Activated T-cell treated with anti-CD3 and anti-CD28 coated beads, Interleukin-2, amount 50 U/mL, for 24 hours (primary cell): ENCODE measurements around the gene PAN3.
"Not testable (repeated sequence)": the region's sequence is repeated elsewhere in the genome, so short reads cannot be mapped to it uniquely, and the experiment has no call there.

Experiments used
- DNase-seq: peaks from one replicate; pipeline ENCODE4 v3.0.0-alpha.2; 2020
- H3K27ac Mint-ChIP-seq: 2 replicates; pipeline ENCODE4 v1.8.0; 2020; ENCODE audit warnings: mild to moderate bottlenecking, mixed read lengths
- H3K27me3 Mint-ChIP-seq: 2 replicates; pipeline ENCODE4 v1.8.0; 2020; ENCODE audit warnings: mixed read lengths
- H3K36me3 Mint-ChIP-seq: 2 replicates; pipeline ENCODE4 v1.8.0; 2020; ENCODE audit warnings: low read depth, mixed read lengths
- H3K4me1 Mint-ChIP-seq: 2 replicates; pipeline ENCODE4 v1.8.0; 2020; ENCODE audit warnings: low read depth, mixed read lengths
- H3K4me3 Mint-ChIP-seq: 2 replicates; pipeline ENCODE4 v1.8.0; 2020; ENCODE audit warnings: mild to moderate bottlenecking, moderate library complexity, mixed read lengths
- H3K9me3 Mint-ChIP-seq: 2 replicates; pipeline ENCODE4 v1.8.0; 2020; ENCODE audit warnings: mixed read lengths

The PAN3 gene

DNA sequence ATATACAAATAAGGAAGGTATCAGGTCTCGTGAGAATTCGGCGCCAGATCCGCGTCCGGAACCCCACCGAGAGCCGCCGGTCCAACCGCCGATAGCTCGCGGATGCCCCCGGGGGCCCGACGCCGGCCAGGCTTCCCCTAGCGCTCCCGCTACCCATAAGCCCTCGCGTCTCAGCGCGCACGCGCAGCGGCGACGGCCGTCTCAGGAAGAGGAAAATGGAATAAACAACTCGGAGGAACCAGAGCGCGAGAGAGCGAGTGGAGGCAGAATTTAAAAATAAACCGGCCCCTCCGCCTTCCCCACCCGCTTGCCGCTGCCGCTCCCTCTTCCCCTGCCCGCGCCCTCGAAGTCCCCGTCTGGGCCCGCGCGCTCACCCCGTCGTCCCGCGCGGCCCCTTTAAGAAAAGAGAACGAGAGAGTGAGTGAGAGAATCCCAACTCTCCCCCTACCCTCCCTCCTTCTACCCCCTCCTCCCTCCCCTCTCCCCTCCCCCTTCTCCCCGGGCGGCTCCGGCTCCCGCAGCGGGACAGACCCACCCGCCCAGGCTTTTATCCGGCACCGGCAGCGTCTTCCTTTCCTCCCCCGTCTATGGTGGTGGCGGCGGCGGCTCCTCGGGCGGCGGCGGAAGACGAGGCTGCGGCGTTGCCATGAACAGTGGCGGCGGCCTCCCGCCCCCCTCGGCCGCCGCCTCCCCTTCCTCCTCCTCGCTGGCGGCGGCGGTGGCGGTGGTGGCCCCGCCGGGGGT lies at the start of gene PAN3:
TSS of gene PAN3 (plus strand) at position 534 of the 744 bp plus-strand sequence. CDS start at position 647, 113 bp downstream.
- peaks cover 44% of the 10 kb centered on the region for H3K4me1 Mint-ChIP-seq
- H3K27ac Mint-ChIP-seq = peak within 1 kb of the TSS; percentile 98
- peaks cover 18% of the 10 kb centered on the region for H3K36me3 Mint-ChIP-seq
- H3K27me3 Mint-ChIP-seq = no peaks in the 10 kb centered on the region
- no peaks in the 10 kb centered on the region for H3K9me3 Mint-ChIP-seq
- peak; percentile 93 for DNase-seq
- H3K4me3 Mint-ChIP-seq = peak within 1 kb of the TSS; percentile 94

- H3K27me3 Mint-ChIP-seq = peaks cover 14% of the 10 kb centered on the region
- no peaks in the 10 kb centered on the region for H3K9me3 Mint-ChIP-seq
- no peaks in the 10 kb centered on the region for H3K36me3 Mint-ChIP-seq
- no peak for DNase-seq
- H3K4me1 Mint-ChIP-seq = no peaks in the 10 kb centered on the region
- H3K4me3 Mint-ChIP-seq = no peak overlapping the region
- H3K27ac Mint-ChIP-seq = no peak overlapping the region
These were observed 49.3 kb upstream of the PAN3 start for GRCh38 chr13:28089065-28089464.

GRCh38 chr13:28092431-28092830 lies 45.9 kb upstream of the PAN3 start:
- peaks cover 34% of the 10 kb centered on the region for H3K27me3 Mint-ChIP-seq
- no peak overlapping the region for H3K27ac Mint-ChIP-seq
- H3K36me3 Mint-ChIP-seq = no peaks in the 10 kb centered on the region
- DNase-seq = no peak
- no peaks in the 10 kb centered on the region for H3K4me1 Mint-ChIP-seq
- H3K4me3 Mint-ChIP-seq = no peak overlapping the region
- H3K9me3 Mint-ChIP-seq = no peaks in the 10 kb centered on the region

DNA sequence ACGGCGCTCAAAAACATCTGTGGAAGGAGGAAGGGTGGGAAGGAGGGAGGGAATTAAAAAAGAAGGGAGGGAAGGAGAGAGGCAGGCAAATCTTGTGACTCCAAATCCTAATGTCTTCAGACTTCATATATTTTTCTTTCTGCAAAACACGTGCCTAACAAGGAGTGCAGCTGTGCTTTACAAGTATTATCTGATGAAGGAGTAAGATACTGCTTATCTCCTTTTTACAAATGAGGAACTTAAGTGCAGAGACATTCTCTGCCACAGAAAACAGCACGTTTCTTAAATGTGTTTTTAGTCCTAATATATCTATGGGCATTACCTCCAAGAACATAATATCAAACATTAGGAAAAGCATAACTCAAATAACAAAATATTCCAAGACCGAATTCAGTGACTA lies 44.5 kb upstream of the PAN3 start:
- no peaks in the 10 kb centered on the region for H3K9me3 Mint-ChIP-seq
- no peaks in the 10 kb centered on the region for H3K36me3 Mint-ChIP-seq
- H3K4me1 Mint-ChIP-seq = no peaks in the 10 kb centered on the region
- H3K4me3 Mint-ChIP-seq = no peak overlapping the region
- H3K27me3 Mint-ChIP-seq = peaks cover 49% of the 10 kb centered on the region
- DNase-seq = no peak
- H3K27ac Mint-ChIP-seq = no peak overlapping the region

GRCh38 chr13:28094306-28094705 lies 44.0 kb upstream of the PAN3 start:
- Mint-ChIP-seq H3K4me3 (no peak overlapping the region), H3K4me1 (peaks cover under 1% of the 10 kb centered on the region), H3K27me3 (peaks cover 52% of the 10 kb centered on the region), H3K36me3 (no peaks in the 10 kb centered on the region), H3K9me3 (no peaks in the 10 kb centered on the region), H3K27ac (no peak overlapping the region)
- no peak for DNase-seq

DNA sequence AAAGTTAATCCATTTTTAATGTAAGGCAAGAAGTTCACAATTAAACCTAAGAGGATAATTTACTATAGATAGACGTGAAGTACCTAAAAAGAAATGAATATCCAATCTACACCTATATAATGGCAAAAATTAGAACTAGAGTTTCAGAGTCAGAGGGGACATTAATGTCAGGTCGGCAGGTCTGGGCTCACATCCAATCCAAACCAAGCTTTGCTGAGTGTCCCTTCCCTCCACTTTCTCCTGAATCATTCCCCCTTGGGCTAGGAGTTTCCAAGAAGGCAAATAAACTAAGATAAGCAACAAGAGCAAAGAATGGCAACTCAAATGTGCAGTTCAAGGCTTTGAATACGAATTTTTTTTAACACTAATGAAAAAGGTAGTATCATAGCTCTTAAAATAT lies 40.8 kb upstream of the PAN3 start:
- H3K36me3 Mint-ChIP-seq = no peaks in the 10 kb centered on the region
- H3K9me3 Mint-ChIP-seq = no peaks in the 10 kb centered on the region
- peaks cover 73% of the 10 kb centered on the region for H3K27me3 Mint-ChIP-seq
- H3K4me1 Mint-ChIP-seq = peaks cover 10% of the 10 kb centered on the region
- no peak overlapping the region for H3K27ac Mint-ChIP-seq
- no peak overlapping the region for H3K4me3 Mint-ChIP-seq
- no peak for DNase-seq

DNA sequence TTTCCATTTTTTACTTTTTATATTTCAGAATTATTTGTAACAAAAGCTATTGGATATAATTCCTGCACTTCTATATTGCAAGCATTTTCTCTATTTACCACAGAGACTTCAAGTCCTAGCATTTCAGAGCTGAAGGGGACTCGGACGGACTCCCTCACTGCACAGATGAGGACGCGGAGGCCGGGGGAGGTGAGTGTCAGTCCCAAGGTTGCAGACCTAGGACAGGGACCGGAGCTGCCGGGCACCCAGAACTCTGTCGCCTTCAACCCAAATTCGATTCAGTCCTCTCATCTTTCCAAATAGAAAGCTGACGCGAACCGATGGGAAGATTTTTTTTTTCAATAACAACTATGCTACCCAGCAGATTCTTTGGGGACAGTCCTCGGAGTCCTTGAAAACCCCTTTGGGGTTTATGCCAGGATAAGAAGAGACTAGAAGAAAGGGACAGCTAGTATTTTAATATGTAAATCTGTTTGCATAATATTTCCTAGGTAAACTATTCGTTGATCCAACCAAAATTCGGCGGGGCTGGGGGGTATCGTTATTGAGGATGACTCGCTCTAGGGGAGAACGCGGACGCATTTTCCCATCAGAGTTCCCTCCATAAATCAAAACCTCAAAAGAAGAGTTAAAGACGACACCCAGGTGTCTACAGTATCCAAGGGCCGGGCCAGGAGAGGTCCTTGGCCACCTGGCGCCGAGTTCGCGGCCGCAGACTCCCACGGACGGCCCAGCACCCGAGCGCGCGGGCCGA lies 38.8 kb upstream of the PAN3 start:
- Mint-ChIP-seq H3K4me1 (peaks cover 10% of the 10 kb centered on the region), H3K27me3 (peaks cover 82% of the 10 kb centered on the region), H3K27ac (no peak overlapping the region), H3K36me3 (no peaks in the 10 kb centered on the region), H3K4me3 (peak overlapping the region; percentile 67), H3K9me3 (no peaks in the 10 kb centered on the region)
- DNase-seq = no peak

- DNase-seq = peak; percentile 64
- Mint-ChIP-seq H3K27me3 (peaks cover 78% of the 10 kb centered on the region), H3K4me3 (peak within 1 kb of the TSS; percentile 67), H3K9me3 (no peaks in the 10 kb centered on the region), H3K27ac (no peak within 1 kb of the TSS), H3K4me1 (peaks cover 10% of the 10 kb centered on the region), H3K36me3 (no peaks in the 10 kb centered on the region)
These were observed 37.9 kb upstream of the PAN3 start, which contains the start of gene FLT3 for GRCh38 chr13:28100150-28101121. Gene FLT3 (minus strand): TSS chr13:28100576. CDS start chr13:28100510, 66 bp downstream.

DNA sequence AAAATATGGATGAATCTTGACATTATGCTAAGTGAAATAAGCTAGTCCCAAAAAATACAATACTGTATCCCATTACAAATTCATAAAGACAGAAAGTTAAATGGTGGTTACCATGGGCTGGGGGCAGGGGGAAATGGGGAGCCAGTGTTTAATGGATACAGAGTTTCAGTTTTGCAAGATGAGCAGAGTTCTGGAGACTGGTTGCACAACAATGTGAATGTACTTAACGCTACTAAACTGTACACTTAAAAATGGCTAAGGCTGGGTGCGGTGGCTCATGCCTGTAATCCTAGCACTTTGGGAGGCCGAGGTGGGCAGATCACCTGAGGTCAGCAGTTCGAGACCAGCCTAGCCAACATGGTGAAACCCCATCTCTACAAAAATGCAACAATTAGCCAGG lies 36.5 kb upstream of the PAN3 start:
- H3K9me3 Mint-ChIP-seq, DNase-seq, H3K4me1 Mint-ChIP-seq, H3K27ac Mint-ChIP-seq, H3K4me3 Mint-ChIP-seq, H3K36me3 Mint-ChIP-seq: not testable (repeated sequence)
- peaks cover 69% of the 10 kb centered on the region for H3K27me3 Mint-ChIP-seq

DNA sequence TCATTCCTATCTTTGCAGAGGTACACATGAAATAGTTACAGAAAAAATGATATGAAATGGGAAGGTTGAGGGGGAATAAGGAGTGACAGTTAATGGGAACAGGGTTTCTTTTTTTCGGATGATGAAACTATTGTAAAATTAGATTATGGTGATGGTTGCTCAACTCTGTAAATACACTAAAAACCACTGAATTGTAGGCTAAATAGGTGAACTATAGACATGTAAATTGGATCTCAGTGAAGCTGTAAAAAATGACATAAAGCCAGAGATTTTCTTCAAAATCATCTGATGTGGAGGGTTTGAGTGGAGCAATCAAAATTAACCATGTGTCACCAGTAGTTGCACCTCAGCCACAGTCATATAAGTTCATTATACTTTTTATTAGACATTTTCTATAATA lies 31.4 kb upstream of the PAN3 start:
- Mint-ChIP-seq H3K27me3 (peaks cover 27% of the 10 kb centered on the region), H3K27ac (no peak overlapping the region), H3K4me3 (no peak overlapping the region), H3K4me1 (no peaks in the 10 kb centered on the region), H3K9me3 (no peaks in the 10 kb centered on the region), H3K36me3 (no peaks in the 10 kb centered on the region)
- no peak for DNase-seq

DNA sequence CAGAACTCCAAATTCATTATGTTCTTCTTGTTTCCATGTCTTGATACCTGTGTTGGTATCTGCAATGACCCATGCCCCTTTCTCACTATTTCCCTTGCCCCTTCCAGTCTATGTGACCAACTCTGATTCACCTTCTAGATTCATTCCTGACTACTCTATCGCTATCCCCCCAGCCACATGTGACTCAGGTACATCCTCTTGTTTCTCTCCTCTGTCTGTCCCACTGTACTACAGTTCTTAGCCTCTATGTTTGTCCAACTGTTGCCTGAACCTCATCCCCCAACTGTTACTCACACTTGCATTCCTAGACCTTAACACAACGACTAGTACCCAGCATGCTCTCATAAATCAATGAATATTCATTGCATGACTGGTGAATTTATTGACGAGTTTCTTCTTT lies 27.9 kb upstream of the PAN3 start:
- Mint-ChIP-seq H3K36me3 (no peaks in the 10 kb centered on the region), H3K27me3 (peaks cover 3% of the 10 kb centered on the region), H3K4me1 (no peaks in the 10 kb centered on the region), H3K27ac (no peak overlapping the region), H3K4me3 (no peak overlapping the region), H3K9me3 (no peaks in the 10 kb centered on the region)
- DNase-seq = no peak

DNA sequence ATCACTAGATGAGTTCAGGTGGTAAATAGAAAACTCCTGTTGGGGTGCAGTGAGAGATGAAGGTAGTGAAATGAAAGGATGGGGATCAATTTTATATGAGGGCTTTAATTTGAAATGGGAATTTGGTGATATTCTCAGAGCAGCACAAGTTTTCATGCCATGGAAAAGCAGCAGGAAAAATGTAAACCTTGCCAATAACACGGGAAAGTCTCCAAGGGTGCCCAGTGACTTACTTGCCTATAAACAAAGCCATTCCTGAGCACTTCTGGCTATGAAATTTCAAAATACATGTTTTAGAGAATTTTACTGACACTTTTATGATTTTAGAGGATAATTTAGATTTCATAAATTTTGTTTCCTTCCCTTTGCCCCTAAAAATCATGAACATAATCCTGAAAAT lies 21.6 kb upstream of the PAN3 start:
- H3K27ac Mint-ChIP-seq = no peak overlapping the region
- H3K9me3 Mint-ChIP-seq = no peaks in the 10 kb centered on the region
- DNase-seq = no peak
- H3K4me1 Mint-ChIP-seq = peaks cover 1% of the 10 kb centered on the region
- H3K27me3 Mint-ChIP-seq = peaks cover 3% of the 10 kb centered on the region
- no peak overlapping the region for H3K4me3 Mint-ChIP-seq
- no peaks in the 10 kb centered on the region for H3K36me3 Mint-ChIP-seq

- Mint-ChIP-seq H3K36me3 (no peaks in the 10 kb centered on the region), H3K27me3 (peaks cover 3% of the 10 kb centered on the region), H3K4me3 (no peak overlapping the region), H3K27ac (no peak overlapping the region), H3K4me1 (peaks cover 6% of the 10 kb centered on the region), H3K9me3 (no peaks in the 10 kb centered on the region)
- DNase-seq = no peak
These were observed 20.5 kb upstream of the PAN3 start for GRCh38 chr13:28117689-28118377.

DNA sequence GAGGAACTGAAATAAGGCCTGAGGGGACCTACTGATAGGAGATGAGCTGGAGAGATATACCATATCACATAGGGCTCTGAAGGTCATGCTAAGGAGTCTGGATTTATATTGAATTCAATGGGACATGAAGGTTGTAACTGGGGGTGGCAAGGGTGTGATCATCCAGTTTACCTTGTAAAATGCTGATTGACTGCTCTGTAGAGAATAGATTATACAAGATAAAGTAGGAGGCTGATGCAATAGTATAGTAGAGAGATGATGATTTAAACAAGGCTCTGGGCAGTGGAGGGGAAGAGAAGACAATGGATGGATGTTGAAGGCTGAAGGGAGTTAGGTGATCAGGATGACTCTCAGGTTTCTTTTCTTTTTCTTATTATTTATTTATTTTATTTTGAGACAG lies 18.0 kb upstream of the PAN3 start:
- no peak for DNase-seq
- peaks cover 6% of the 10 kb centered on the region for H3K4me1 Mint-ChIP-seq
- H3K36me3 Mint-ChIP-seq = no peaks in the 10 kb centered on the region
- H3K4me3 Mint-ChIP-seq = no peak overlapping the region
- H3K9me3 Mint-ChIP-seq = no peaks in the 10 kb centered on the region
- no peak overlapping the region for H3K27ac Mint-ChIP-seq
- peaks cover 3% of the 10 kb centered on the region for H3K27me3 Mint-ChIP-seq
